GM18861 (cell line): ENCODE measurements around the gene TMEM92.

Experiments
- ATAC-seq: cut with Tn5 transposase; IDR thresholded peaks from one replicate; pipeline ENCODE4 v1.9.1; 2021; ENCODE audit not compliant: unreplicated experiment

TMEM92 gene

DNA sequence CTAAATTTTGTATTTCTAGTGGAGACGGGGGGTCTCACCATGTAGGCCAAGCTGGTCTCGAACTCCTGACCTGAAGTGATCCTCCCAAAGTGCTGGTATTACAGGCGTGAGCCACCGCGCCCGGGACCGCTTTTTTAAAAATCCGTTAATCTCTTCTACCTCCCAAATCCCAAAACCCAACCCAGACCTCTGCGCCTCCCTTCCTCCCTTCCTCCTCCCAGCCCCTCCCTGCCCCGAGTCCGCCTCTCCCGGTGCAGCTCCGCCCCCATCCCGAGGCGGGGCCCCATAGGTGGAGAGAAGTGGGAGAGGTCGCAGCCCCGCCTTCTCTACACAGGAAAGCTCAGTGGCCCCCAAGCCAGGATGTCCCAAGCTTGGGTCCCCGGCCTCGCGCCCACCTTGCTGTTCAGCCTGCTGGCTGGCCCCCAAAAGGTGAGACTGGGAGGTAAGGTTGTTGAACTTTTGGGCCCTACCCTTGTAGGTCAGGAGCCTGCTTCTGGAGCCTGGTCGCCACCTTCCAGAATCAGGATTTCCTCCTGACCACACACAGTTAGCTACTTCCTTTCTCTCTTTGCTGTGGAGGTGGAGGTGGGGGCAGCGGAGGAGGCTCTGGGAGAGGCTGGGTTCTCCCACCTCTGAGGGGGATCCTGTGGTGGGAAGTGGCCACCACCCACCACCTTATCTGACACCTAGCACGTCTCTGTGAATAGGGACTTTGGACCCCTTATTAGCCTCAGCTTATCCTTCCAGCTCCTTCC is at the start of gene TMEM92:
Gene TMEM92 (plus strand): TSS at position 325 of the 755 bp plus-strand sequence. CDS start 36 bp downstream, at position 361.
- no peak for ATAC-seq

- no peak for ATAC-seq
Measured at GRCh38 chr17:50225701-50226240, 48.5 kb upstream of the TMEM92 start.

- ATAC-seq: no peak
Measured at GRCh38 chr17:50234581-50234980, 39.7 kb upstream of the TMEM92 start.

DNA sequence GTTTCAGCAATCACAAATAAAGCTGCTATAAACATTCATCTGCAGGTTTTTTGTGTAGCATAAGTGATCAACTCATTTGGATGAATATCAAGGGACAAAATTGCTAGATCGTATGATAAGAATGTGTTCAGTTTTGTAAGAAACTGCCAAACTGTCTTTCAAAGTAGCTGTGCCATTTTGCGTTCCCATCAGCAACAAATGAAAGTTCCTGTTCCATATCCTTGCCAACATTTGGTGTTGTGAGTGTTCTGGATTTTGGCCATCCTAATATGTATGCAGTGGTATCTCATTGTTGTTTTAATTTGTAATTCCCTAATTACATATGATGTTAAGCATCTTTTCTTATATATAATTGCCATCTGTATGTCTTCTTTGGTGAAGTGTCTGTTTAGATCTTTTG is 36.4 kb upstream of the TMEM92 start:
- no peak for ATAC-seq

DNA sequence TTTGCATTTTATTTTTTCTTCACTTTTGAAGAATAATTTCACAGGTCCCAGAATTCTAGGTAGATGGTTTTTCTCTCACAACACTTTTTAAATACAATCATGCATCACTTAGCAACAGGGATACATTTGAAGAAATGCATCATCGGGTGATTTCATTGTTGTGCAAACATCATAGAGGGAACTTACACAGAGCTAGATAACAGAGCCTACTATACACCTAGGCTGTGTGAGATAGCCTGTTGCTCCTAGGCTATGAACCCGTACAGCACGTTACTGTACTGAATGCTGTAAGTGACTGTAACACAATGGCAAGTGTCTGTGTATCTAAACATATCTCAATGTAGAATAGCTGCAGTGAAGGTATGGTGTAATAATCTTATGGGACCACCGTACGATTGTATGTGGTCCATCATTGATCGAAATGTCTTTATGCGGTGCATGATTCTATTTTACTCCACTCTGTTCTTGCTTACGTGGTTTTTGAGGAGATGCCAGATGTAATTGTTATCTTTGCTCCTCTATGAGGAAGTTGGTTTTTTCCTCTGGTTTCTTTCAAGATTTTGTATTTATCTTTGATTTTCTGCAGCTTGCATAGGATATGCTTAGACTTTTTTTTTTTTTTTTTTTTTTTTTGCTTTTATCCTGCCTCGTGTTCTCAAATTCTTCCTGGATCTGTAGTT is 35.5 kb upstream of the TMEM92 start:
- ATAC-seq: no peak

DNA sequence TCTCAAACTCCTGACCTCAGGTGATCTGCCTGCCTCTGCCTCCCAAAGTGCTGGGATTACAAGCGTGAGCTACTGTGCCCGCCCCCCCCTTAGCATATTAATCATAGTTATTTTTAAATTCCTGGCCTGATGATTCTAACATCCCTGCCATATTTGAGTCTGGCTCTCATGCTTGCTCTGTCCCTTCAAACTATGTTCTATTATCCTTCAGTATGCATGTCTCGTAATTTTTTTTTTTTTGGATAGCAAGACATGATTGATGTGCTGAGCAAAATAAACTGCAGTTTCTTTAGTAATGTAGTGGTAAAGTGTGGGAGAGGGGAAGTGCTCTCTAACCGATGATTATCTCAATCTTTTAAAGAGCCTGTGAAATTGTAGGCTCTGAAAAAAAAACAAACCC is 34.3 kb upstream of the TMEM92 start:
- ATAC-seq: no peak

DNA sequence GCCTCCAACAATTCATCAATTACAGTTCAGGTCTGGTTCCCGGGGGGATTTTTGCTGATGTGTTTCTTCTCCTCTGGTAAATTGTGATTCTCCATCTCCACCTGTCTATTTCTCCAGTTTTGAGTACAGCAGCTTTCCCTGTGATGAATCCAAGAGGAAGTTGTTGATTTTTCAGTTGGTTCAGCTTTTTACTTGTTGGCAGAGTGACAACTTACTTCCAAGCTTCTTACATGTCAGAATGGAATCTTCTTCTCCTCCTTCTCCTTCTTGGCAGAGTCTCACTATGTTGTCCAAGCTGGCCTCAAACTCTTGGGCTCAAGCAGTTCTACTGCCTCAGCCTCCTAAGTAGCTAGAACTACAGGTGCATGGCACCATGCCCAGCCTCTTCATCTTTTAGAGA is 33.4 kb upstream of the TMEM92 start:
- no peak for ATAC-seq

- ATAC-seq: no peak
Measured at GRCh38 chr17:50241431-50241830, 32.8 kb upstream of the TMEM92 start.

DNA sequence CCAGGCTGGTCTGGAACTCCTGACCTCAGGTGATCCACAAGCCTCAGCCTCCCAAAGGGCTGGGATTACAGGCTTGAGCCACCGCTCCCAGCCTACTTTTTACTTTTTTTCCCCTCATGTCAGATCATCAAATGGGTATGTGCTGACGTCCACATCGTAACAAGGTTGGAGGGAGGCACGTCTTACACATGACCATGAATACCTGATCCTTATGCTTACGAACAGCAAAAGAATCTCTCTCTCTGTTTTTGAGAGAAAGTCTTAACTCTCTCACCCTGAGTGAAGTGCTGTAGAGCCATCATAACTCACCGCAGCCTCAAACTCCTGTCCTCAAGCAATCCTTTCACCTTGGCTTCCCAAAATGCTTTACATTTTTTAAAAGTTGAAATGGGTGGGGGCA is 29.5 kb upstream of the TMEM92 start:
- ATAC-seq: no peak

- no peak for ATAC-seq
Measured at GRCh38 chr17:50248255-50248654, 26.0 kb upstream of the TMEM92 start.

- no peak for ATAC-seq
Measured at GRCh38 chr17:50252781-50253180, 21.5 kb upstream of the TMEM92 start.

- ATAC-seq: no peak
Measured at GRCh38 chr17:50255766-50256635, 18.3 kb upstream of the TMEM92 start.

- ATAC-seq: no peak
Measured at GRCh38 chr17:50256826-50257618, 17.2 kb upstream of the TMEM92 start.

GRCh38 chr17:50257676-50258224 is 16.5 kb upstream of the TMEM92 start:
- no peak for ATAC-seq

DNA sequence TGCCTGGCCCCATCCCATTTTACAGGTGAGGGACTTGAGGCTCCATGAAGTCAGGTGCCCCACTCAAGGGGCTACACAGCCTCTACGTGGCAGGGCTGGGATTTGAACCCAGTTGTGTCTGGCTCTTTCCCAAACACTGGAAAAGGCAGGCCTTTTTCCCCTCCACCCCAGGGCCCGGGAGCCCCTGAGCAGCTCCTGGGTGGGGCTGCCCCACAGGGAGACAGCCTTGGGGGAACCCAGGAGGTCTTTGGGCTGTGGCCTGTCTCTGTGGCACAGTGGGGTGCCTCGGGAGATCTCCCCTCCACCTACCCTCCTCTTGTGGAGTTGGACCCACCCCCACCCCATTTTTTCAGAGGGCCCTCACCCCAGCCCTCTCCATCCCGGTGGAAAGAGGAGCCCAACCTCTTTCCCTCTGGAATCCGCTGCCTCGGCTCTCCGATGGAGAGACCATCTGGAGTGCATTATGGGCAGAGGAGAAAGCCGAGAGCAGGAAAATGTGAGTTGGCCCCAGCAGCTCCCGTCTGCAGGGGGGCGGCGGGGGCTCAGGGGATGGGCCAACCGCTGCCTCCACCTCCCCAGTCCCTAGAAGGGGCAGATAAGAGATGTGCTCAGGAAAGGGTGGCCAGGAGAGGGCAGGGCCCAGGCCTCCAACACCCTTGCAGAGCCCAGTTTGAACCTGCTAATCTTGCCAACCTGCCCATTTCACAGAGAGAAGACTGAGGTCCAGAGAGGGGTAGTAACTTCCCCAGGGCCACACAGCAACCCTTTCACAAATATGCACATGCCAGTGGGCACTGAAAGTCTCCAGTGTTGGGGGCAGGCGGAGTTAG is 15.4 kb upstream of the TMEM92 start:
- ATAC-seq: no peak

GRCh38 chr17:50259477-50260324 is 14.6 kb upstream of the TMEM92 start:
- ATAC-seq: no peak

- no peak for ATAC-seq
Measured at GRCh38 chr17:50260501-50260911, 13.8 kb upstream of the TMEM92 start.
